ENCODE measurements around the gene C10orf67. TPM values are rescaled to one million over a fixed set of nuclear protein-coding genes. Genes with fewer than 3 reads are reported as not detected.
"Not testable (repeated sequence)": the region's sequence is repeated elsewhere in the genome, so short reads cannot be mapped to it uniquely, and the experiment has no call there.

The C10orf67 gene
- total RNA-seq, 2 donors from 2014 or later: 0.39 to 0.84 TPM

DNA sequence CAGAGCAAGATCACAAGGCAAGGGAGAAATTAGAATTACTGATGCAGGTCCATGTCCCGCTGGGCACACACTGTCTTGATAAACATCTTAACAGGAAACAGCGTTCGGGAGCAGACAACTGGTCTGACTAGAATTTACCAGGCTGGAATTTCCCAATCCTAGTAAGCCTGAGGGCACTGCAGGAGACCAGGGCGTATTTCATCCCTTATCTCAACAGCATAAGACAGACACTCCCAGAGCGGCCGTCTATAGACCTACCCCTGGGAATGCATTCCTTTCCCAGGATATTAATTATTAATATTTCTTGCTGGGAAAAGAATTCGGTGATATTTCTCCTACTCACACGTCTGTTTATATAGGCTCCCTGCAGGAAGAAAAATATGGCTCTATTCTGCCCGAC, 70.4 kb downstream of the C10orf67 start:
- ATAC-seq (replicated peaks in 1 of 2); H3K36me3 Mint-ChIP-seq (ENCODE audit: insufficient read depth in 2 of 2); DNase-seq; H3K27ac Mint-ChIP-seq; H3K4me1 Mint-ChIP-seq (ENCODE audit: low read depth); H3K4me3 Mint-ChIP-seq: not testable (repeated sequence)
- peaks cover 7 to 11% of the 10 kb centered on the region in 2 donors for H3K9me3 Mint-ChIP-seq
- peaks cover 11% of the 10 kb centered on the region for H3K27me3 Mint-ChIP-seq (ENCODE audit: low read depth)

DNA sequence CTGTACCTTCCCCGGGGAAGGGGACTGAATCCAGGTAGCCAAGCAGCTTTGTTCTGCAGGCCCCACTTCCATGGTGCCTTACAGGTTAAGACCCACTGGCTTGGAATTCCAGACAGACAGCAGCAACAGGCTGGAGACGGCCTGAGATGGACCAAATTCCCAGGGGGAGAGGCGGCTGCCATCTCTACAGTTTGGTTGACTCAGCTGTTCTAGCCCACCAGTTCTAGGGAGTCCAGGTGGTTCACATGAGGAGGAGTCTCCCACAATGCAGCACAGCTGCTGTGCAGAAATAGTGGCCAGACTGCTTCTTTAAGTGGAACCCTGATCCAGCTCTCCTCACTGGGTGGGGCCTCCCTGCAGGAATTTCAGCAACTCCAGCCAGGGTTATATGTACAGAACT, 74.1 kb downstream of the C10orf67 start:
- no peak overlapping the region for H3K4me3 Mint-ChIP-seq
- H3K4me1 Mint-ChIP-seq (ENCODE audit: low read depth): no peaks in the 10 kb centered on the region
- H3K9me3 Mint-ChIP-seq: peaks cover 7 to 11% of the 10 kb centered on the region in 2 donors
- peaks cover 10% of the 10 kb centered on the region for H3K27me3 Mint-ChIP-seq (ENCODE audit: low read depth)
- H3K27ac Mint-ChIP-seq: no peak overlapping the region
- ATAC-seq (replicated peaks in 1 of 2) (no peak), DNase-seq (no peak)
- peaks cover 3 to 4% of the 10 kb centered on the region in 2 donors for H3K36me3 Mint-ChIP-seq (ENCODE audit: insufficient read depth in 2 of 2)

DNA sequence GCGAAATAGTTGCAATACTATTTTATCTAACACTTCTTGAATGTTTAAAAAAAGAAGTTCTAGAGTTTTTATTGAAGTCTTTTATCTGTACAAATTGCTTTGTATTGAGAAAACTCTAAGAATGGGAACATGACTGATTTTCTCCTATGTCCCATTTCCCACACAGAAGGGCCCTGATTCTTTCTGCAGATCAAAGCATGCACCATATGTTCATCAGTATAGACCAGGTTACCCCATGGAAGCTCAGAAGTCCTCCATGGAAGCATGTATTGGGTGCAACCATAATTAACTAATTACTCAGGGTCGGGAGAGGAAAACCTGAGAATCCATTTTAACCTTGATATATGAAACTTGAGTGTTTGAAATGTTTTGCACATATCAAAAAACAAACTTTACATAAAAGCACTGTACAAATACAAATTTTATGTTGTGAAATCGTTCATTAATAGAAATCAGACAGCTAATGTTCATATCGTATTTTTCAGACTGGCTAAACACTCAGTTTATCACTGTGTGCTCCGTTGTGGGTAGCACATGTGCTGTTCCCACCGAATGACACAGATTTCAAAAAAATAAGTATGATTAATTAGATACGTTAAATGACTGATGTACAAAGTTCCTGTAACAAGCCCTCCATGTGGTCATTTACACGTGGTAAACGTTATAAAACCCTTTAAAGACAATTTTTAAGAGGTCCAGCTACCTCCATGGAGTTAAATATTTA, 81.0 kb downstream of the C10orf67 start:
- Mint-ChIP-seq H3K4me3 (no peak overlapping the region), H3K9me3 (no peaks in the 10 kb centered on the region), H3K27me3 (ENCODE audit: low read depth) (peaks cover 17% of the 10 kb centered on the region), H3K36me3 (ENCODE audit: insufficient read depth in 2 of 2) (no peaks in the 10 kb centered on the region), H3K4me1 (ENCODE audit: low read depth) (no peaks in the 10 kb centered on the region), H3K27ac (no peak overlapping the region)
- DNase-seq (no peak), ATAC-seq (replicated peaks in 1 of 2) (no peak)

DNA sequence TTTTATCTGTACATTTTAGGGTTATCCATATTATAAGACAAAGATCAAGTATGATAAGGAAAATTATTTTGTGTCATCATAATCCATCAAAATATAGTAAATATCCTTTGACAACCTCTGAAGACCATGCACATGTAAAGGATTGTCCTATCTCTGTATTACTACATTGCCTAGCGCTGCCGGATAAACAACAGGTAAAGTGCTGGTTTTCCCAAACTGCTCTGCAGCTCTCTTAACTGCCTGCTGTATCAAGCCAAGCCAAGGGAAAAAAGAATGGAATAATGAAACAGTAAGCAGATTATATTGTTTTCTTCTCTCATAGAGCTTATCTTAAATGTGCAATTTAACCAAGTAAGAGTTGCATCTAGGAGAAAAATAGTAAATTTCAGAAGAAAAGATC, 81.7 kb downstream of the C10orf67 start:
- H3K36me3 Mint-ChIP-seq (ENCODE audit: insufficient read depth in 2 of 2): no peaks in the 10 kb centered on the region
- DNase-seq (no peak), ATAC-seq (replicated peaks in 1 of 2) (no peak)
- H3K4me3 Mint-ChIP-seq: no peak overlapping the region
- H3K9me3 Mint-ChIP-seq: no peaks in the 10 kb centered on the region
- H3K27me3 Mint-ChIP-seq (ENCODE audit: low read depth): peaks cover 17% of the 10 kb centered on the region
- no peak overlapping the region for H3K27ac Mint-ChIP-seq
- no peaks in the 10 kb centered on the region for H3K4me1 Mint-ChIP-seq (ENCODE audit: low read depth)

DNA sequence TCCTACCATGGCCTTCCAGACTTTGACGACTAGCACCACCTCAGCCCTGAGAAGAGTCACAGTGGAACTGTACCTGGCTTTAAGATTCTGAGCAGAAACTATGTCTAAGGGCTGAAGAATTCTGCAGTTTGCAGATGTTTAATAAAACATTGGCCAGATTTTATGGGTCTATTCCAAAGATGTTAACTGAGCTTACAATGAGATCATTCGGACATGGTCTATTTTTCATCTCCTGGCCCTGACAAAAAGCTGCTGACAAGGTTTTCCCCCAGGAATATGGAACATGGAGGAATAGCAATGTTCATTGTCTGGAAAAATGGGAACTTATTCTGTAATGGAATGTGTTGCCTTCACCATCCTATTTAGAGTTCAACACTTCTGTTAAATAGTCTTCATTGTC, 86.1 kb downstream of the C10orf67 start:
- ATAC-seq (replicated peaks in 1 of 2): no peak

DNA sequence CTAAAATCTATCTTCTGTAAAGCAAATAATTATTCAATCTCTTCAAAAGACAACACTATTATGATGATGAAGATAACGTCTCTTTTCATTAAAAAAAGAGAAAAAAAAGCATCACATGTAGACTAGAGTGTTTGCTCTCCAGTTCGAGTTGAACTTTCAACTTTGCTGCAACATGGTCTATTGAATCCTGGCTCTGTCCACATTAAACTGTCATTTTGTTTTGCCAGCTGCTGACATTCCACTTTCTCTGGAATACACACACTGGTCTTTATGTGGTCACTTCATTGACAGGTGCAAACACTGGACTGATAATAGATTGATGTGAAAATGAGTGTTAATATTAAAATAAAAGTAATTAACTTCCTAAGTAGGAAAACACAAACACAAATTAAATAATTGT, 90.8 kb downstream of the C10orf67 start:
- ATAC-seq (replicated peaks in 1 of 2): no peak
- H3K4me1 Mint-ChIP-seq (ENCODE audit: low read depth): no peaks in the 10 kb centered on the region

More for the DNA sequence above, 86.1 kb downstream of the C10orf67 start:
- Mint-ChIP-seq H3K9me3 (no peaks in the 10 kb centered on the region), H3K36me3 (ENCODE audit: insufficient read depth in 2 of 2) (no peaks in the 10 kb centered on the region), H3K4me3 (no peak overlapping the region), H3K4me1 (ENCODE audit: low read depth) (no peaks in the 10 kb centered on the region), H3K27me3 (ENCODE audit: low read depth) (peaks cover 15% of the 10 kb centered on the region), H3K27ac (no peak overlapping the region)
- DNase-seq: no peak

DNA sequence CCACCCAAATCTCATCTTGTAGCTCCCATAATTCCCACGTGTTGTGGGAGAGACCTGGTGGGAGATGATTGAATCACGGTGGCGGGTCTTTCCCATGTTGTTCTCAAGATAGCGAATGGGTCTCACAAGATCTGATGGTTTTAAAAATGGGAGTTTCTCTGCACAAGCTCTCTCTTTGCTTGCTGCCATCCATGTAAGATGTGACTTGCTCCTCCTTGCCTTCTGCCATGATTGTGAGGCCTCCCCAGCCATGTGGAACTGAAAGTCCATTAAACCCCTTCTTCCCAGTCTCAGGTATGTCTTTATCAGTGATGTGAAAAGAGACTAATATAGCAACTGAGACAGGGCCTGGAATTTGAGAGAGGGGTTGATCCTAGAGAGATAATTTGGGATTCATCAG, 91.7 kb downstream of the C10orf67 start:
- H3K4me1 Mint-ChIP-seq (ENCODE audit: low read depth); H3K4me3 Mint-ChIP-seq; H3K9me3 Mint-ChIP-seq: not testable (repeated sequence)

More for the DNA sequence above, 90.8 kb downstream of the C10orf67 start:
- Mint-ChIP-seq H3K9me3 (no peaks in the 10 kb centered on the region), H3K27me3 (ENCODE audit: low read depth) (peaks cover 4% of the 10 kb centered on the region), H3K36me3 (ENCODE audit: insufficient read depth in 2 of 2) (no peaks in the 10 kb centered on the region), H3K4me3 (no peak overlapping the region), H3K27ac (no peak overlapping the region)
- no peak for DNase-seq

DNA sequence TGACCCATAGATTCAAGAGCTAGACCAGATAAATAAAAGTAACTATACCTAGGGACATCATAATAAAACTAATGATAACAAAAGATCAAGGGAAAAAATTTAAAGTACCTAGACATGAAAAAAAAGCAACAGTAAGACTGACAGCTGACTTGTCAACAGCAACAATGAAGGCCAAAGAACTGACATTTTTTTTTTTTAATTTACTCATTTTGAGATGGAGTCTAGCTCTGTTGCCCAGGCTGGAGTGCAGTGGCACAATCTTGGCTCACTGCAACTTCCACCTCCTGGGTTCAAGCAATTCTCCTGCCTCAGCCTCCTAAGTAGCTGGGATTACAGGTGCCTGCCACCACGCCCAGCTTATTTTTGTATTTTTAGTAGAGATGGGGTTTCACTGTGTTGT, 102.8 kb downstream of the C10orf67 start:
- not testable (repeated sequence) for H3K27ac Mint-ChIP-seq; DNase-seq; H3K36me3 Mint-ChIP-seq (ENCODE audit: insufficient read depth in 2 of 2); H3K4me3 Mint-ChIP-seq; H3K27me3 Mint-ChIP-seq (ENCODE audit: low read depth); ATAC-seq (replicated peaks in 1 of 2); H3K4me1 Mint-ChIP-seq (ENCODE audit: low read depth)
- peaks cover 8 to 12% of the 10 kb centered on the region in 2 donors for H3K9me3 Mint-ChIP-seq

More for the DNA sequence above, 91.7 kb downstream of the C10orf67 start:
- not testable (repeated sequence) for H3K36me3 Mint-ChIP-seq (ENCODE audit: insufficient read depth in 2 of 2); ATAC-seq (replicated peaks in 1 of 2); DNase-seq; H3K27ac Mint-ChIP-seq
- peaks cover 12% of the 10 kb centered on the region for H3K27me3 Mint-ChIP-seq (ENCODE audit: low read depth)

DNA sequence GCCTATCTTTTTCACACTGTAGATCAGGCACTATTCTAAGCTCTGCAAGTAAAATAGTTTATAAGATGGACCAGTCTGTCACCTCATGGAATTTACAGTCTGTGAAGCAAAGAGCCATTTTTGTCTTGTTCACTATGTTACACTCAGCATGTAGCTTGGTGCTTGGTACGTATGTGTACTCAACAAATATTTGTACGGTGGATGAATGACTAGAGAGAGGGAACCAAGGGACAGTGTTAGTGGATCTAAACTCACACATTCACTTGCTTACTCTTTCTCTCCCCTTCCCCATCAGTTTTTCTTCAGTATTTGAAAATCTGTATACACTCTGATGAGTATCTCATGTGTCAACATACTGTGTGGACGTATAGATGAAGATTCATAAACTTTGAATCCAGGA, 106.6 kb downstream of the C10orf67 start:
- Mint-ChIP-seq H3K4me1 (ENCODE audit: low read depth) (no peaks in the 10 kb centered on the region), H3K27ac (no peak overlapping the region), H3K4me3 (no peak overlapping the region), H3K9me3 (peaks cover 6 to 8% of the 10 kb centered on the region in 2 donors), H3K36me3 (ENCODE audit: insufficient read depth in 2 of 2) (peaks cover 0 to 4% of the 10 kb centered on the region in 2 donors), H3K27me3 (ENCODE audit: low read depth) (peaks cover 9% of the 10 kb centered on the region)
- ATAC-seq (replicated peaks in 1 of 2) (no peak), DNase-seq (no peak)

DNA sequence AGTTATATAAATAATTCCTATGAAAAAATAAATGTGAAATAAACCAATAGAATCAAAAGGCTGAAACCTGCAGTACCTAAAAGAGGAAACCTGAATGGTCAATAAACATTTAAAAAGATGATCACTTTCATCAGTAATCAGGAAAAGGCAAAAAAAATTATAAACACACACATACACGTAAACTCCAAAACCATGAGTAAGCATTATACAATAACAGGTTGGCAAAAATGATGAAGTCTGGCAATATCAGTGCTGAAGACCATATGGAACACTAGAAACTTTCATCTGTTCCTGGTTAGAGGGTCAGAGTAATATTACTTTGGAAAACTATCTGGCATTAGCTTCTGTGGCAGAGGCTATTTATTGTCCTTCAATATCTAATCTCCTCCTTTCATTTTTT, 114.0 kb downstream of the C10orf67 start:
- DNase-seq (no peak), ATAC-seq (replicated peaks in 1 of 2) (no peak)
- Mint-ChIP-seq H3K27ac (no peak overlapping the region), H3K4me1 (ENCODE audit: low read depth) (no peaks in the 10 kb centered on the region), H3K27me3 (ENCODE audit: low read depth) (peaks cover 18% of the 10 kb centered on the region), H3K4me3 (no peak overlapping the region), H3K9me3 (peaks cover 2% of the 10 kb centered on the region in 2 donors), H3K36me3 (ENCODE audit: insufficient read depth in 2 of 2) (no peaks in the 10 kb centered on the region)

DNA sequence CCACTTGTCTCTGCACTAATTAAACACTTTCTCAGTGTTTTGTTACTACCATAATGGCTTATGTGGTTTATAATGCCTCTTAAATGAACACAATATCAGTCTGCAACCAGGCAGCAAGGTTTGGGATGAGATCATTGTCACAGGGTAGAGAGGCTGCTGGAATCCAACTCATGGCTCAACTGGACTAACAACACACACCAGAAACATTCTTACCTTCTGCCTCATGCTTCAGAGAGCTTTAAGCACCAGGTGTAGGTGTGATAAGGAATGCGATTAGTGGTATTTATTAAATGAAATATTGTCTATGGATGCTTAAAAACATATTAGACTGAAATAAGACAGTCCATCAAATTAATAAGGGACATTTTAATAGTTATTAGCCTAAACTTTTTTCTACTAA, 127.1 kb downstream of the C10orf67 start:
- peaks cover 0 to 1% of the 10 kb centered on the region in 2 donors for H3K36me3 Mint-ChIP-seq (ENCODE audit: insufficient read depth in 2 of 2)
- no peak overlapping the region for H3K27ac Mint-ChIP-seq
- ATAC-seq (replicated peaks in 1 of 2) (no peak), DNase-seq (no peak)
- no peak overlapping the region for H3K4me3 Mint-ChIP-seq
- peaks cover 30% of the 10 kb centered on the region for H3K27me3 Mint-ChIP-seq (ENCODE audit: low read depth)
- no peaks in the 10 kb centered on the region for H3K9me3 Mint-ChIP-seq
- no peaks in the 10 kb centered on the region for H3K4me1 Mint-ChIP-seq (ENCODE audit: low read depth)

DNA sequence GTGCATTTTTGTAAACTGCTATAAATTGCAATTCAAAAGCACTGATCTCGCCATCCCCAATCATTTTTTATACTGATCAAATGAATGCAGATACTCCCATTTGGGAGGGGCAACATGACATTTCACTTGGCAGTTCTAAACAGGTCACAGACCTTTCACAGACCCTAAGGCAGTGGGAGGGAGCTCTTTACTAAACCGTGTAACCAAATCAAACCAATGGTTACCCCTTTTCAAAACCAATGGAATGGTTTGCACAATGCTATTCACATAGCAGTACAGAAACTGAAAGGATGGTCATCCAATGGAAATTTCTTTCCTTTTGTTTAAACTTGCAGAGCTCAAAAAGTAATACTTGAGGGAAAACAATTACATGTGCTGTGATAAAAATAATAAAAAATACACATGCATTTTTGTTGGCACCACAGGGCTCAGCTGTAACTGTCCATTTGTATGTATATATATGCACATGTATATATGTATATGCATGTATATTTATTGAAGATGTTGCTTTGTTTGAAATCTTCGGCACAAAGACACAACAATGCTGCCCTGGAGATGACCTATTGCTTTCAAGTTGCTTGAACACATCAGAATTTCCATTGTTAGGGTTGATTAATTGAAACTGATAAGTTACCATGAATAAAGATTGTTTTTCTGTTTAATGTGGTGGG, 138.5 kb downstream of the C10orf67 start:
- H3K27ac Mint-ChIP-seq: no peak overlapping the region
- peaks cover 57% of the 10 kb centered on the region for H3K27me3 Mint-ChIP-seq (ENCODE audit: low read depth)
- DNase-seq: no peak
- H3K9me3 Mint-ChIP-seq: no peaks in the 10 kb centered on the region
- no peaks in the 10 kb centered on the region for H3K4me1 Mint-ChIP-seq (ENCODE audit: low read depth)
- no peak for ATAC-seq (replicated peaks in 1 of 2)
- no peak overlapping the region for H3K4me3 Mint-ChIP-seq
- H3K36me3 Mint-ChIP-seq (ENCODE audit: insufficient read depth in 2 of 2): no peaks in the 10 kb centered on the region

DNA sequence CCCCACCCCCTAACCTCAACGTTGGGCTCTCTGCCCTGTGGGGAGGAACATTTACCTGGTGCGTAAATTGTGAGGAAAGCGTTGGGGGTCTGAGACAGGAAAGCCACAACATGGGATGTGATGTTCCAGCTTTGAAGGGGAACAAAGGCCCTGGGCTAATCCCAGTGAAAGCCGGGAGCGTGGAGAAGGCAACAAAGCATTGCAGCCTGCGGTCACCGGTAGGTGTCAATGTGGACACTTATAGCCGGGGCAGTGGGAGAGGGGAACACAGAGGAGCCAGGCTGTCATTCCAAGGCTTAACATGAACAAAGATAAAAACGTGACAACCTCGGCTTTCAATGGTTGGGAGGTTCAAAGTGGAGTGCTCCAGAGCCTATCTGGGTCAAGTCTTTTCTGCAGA, 139.8 kb downstream of the C10orf67 start:
- H3K36me3 Mint-ChIP-seq (ENCODE audit: insufficient read depth in 2 of 2): no peaks in the 10 kb centered on the region
- no peak for DNase-seq
- no peak for ATAC-seq (replicated peaks in 1 of 2)
- H3K27ac Mint-ChIP-seq: no peak overlapping the region
- peaks cover 67% of the 10 kb centered on the region for H3K27me3 Mint-ChIP-seq (ENCODE audit: low read depth)
- H3K4me3 Mint-ChIP-seq: no peak overlapping the region
- no peaks in the 10 kb centered on the region for H3K9me3 Mint-ChIP-seq
- H3K4me1 Mint-ChIP-seq (ENCODE audit: low read depth): no peaks in the 10 kb centered on the region
